ENCODE data around the gene AUNIP. TPM values are rescaled to one million over a fixed set of nuclear protein-coding genes. Genes with fewer than 3 reads are reported as not detected.

Gene AUNIP
- total RNA-seq, 1 donor from 2014 or later: 6.2 TPM

GRCh38 chr1:25873120-25873519, 13.9 kb upstream of the AUNIP start:
- no peak for DNase-seq (ENCODE audit: low read depth)
- no peak overlapping the region for H3K4me3 ChIP-seq (ENCODE audit: low read depth, low read length)
- no peak for TF ChIP-seq CTCF (conservative IDR thresholded peaks at IDR 0.05; ENCODE audit: low read depth, low read length)

- H3K4me3 ChIP-seq (ENCODE audit: low read depth, low read length): no peak overlapping the region
- TF ChIP-seq CTCF (conservative IDR thresholded peaks at IDR 0.05; ENCODE audit: low read depth, low read length): no peak
- no peak for DNase-seq (ENCODE audit: low read depth)
Observed at GRCh38 chr1:25872713-25873112, 13.5 kb upstream of the AUNIP start.

- H3K4me3 ChIP-seq (ENCODE audit: low read depth, low read length): no peak overlapping the region
- TF ChIP-seq CTCF (conservative IDR thresholded peaks at IDR 0.05; ENCODE audit: low read depth, low read length): no peak
- no peak for DNase-seq (ENCODE audit: low read depth)
Observed at GRCh38 chr1:25871704-25872494, 12.6 kb upstream of the AUNIP start.

GRCh38 chr1:25871086-25871703, 11.9 kb upstream of the AUNIP start:
- DNase-seq (ENCODE audit: low read depth): no peak
- no peak overlapping the region for H3K4me3 ChIP-seq (ENCODE audit: low read depth, low read length)
- TF ChIP-seq CTCF (conservative IDR thresholded peaks at IDR 0.05; ENCODE audit: low read depth, low read length): no peak

- no peak for TF ChIP-seq CTCF (conservative IDR thresholded peaks at IDR 0.05; ENCODE audit: low read depth, low read length)
- no peak overlapping the region for H3K4me3 ChIP-seq (ENCODE audit: low read depth, low read length)
- no peak for DNase-seq (ENCODE audit: low read depth)
Observed at GRCh38 chr1:25870614-25871013, 11.4 kb upstream of the AUNIP start.

- TF ChIP-seq CTCF (conservative IDR thresholded peaks at IDR 0.05; ENCODE audit: low read depth, low read length): no peak
- DNase-seq (ENCODE audit: low read depth): no peak
- no peak overlapping the region for H3K4me3 ChIP-seq (ENCODE audit: low read depth, low read length)
Observed at GRCh38 chr1:25869909-25870606, 10.8 kb upstream of the AUNIP start.
